H1 (cell line): ENCODE data around the gene PNLDC1. TPM values are rescaled to one million over a fixed set of nuclear protein-coding genes. Genes with fewer than 3 reads are reported as not detected.

ENCODE experiments used
- CTCF ChIA-PET: fragments of 300-600 bp; sonication (Branson Sonifier 250); formaldehyde crosslinking; loops from one replicate; lab custom pipeline; 2021; ENCODE audit not compliant: partially characterized antibody; lab: Charles Lee
- POLR2A ChIA-PET: fragments of 300-600 bp; sonication (Branson Sonifier 250); formaldehyde crosslinking; loops from one replicate; lab custom pipeline; 2021; ENCODE audit warnings: inconsistent platforms; ENCODE audit not compliant: partially characterized antibody; lab: Charles Lee
- DNase-seq, 2 experiments: peaks; one replicate each; pipeline versions ENCODE4 v3.0.0 to v3.0.0-alpha.2; 2010 to 2022; ENCODE audit warnings: low spot score in 2 of 2, low read depth in 1 of 2, mixed read lengths in 1 of 2
- FAIRE-seq: peaks from 2 replicates; lab custom pipeline; 2011; peaks lifted over from hg19 to GRCh38; lab: Jason Lieb, UNC
- H2AFZ ChIP-seq: 2 replicates; pipeline ENCODE4 v1.8.1; 2012; ENCODE audit warnings: low read length, inconsistent platforms
- H2AK5ac ChIP-seq: 2 replicates; pipeline ENCODE4 v1.6.1; 2013; ENCODE audit warnings: low read depth, low read length
- H2BK120ac ChIP-seq: replicated peaks from 2 replicates; pipeline ENCODE3; 2013; ENCODE audit warnings: low read depth, low read length, inconsistent platforms
- H2BK12ac ChIP-seq: 2 replicates; pipeline ENCODE4 v1.6.1; 2013; ENCODE audit warnings: low read depth, low read length
- H2BK15ac ChIP-seq: 2 replicates; pipeline ENCODE4 v1.6.1; 2013; ENCODE audit warnings: low read length
- H2BK20ac ChIP-seq: 2 replicates; pipeline ENCODE4 v1.6.1; 2013; ENCODE audit warnings: low read length
- H2BK5ac ChIP-seq: 2 replicates; pipeline ENCODE4 v1.6.1; 2013; ENCODE audit warnings: low read depth, low read length
- H3K14ac ChIP-seq: 2 replicates; pipeline ENCODE4 v1.6.1; 2013; ENCODE audit warnings: inconsistent platforms; ENCODE audit not compliant: insufficient read length
- H3K18ac ChIP-seq: 2 replicates; pipeline ENCODE4 v1.6.1; 2013; ENCODE audit warnings: low read length; ENCODE audit errors: extremely low read depth
- H3K23ac ChIP-seq: 2 replicates; pipeline ENCODE4 v1.6.1; 2013; ENCODE audit warnings: inconsistent platforms; ENCODE audit not compliant: insufficient read length
- H3K23me2 ChIP-seq: 2 replicates; pipeline ENCODE4 v1.6.1; 2013; ENCODE audit warnings: low read depth, low read length
- H3K27ac ChIP-seq: 2 replicates; pipeline ENCODE4 v1.6.1; 2011; ENCODE audit warnings: low read depth, low read length, inconsistent platforms
- H3K27me3 ChIP-seq, 4 experiments: replicated peaks in 1 of 4; 1 replicate in 1 of 4; 2 replicates in 3 of 4; pipeline versions ENCODE4 v1.6.1 to v1.8.1; 2011 to 2013; ENCODE audit warnings: low read length in 3 of 4, mild to moderate bottlenecking in 3 of 4, inconsistent platforms in 2 of 4, mixed read lengths in 2 of 4, moderate library complexity in 1 of 4; ENCODE audit not compliant: control insufficient read depth in 3 of 4, insufficient read depth in 3 of 4; ENCODE audit errors: extremely low read depth in 1 of 4
- H3K36me3 ChIP-seq, 4 experiments: 2 replicates each; pipeline versions ENCODE4 v1.6.1 to v1.8.1; 2011 to 2013; ENCODE audit warnings: mild to moderate bottlenecking in 4 of 4, low read length in 3 of 4, moderate library complexity in 2 of 4, control low read depth in 1 of 4, inconsistent platforms in 1 of 4; ENCODE audit not compliant: insufficient read depth in 4 of 4, control insufficient read depth in 2 of 4
- H3K4ac ChIP-seq: replicated peaks from 2 replicates; pipeline ENCODE3; 2013; ENCODE audit warnings: low read length, low read depth, mixed read lengths, inconsistent platforms; ENCODE audit not compliant: insufficient read length
- H3K4me1 ChIP-seq, 4 experiments: replicated peaks in 1 of 4; 1 replicate in 1 of 4; 2 replicates in 3 of 4; pipeline versions ENCODE4 v1.6.1 to v1.8.1; 2011 to 2013; ENCODE audit warnings: low read length in 3 of 4, inconsistent platforms in 2 of 4, mixed read lengths in 1 of 4; ENCODE audit not compliant: insufficient read depth in 4 of 4, control insufficient read depth in 3 of 4
- H3K4me2 ChIP-seq, 2 experiments: 2 replicates each; pipeline versions ENCODE4 v1.6.1 to v1.8.1; 2011 to 2013; ENCODE audit warnings: low read depth in 2 of 2, low read length in 2 of 2, control low read depth in 1 of 2, inconsistent platforms in 1 of 2, mild to moderate bottlenecking in 1 of 2; ENCODE audit not compliant: insufficient read depth in 1 of 2
- H3K4me3 ChIP-seq, 4 experiments: fragments of 200-600, 300-600 bp in 1 of 4; sonication (generic), shearing (Covaris generic), sonication (Bioruptor Twin) in 1 of 4; 2 replicates each; pipeline versions ENCODE4 v1.5.1 to v1.8.1; 2011 to 2016; ENCODE audit warnings: low read length in 4 of 4, low read depth in 3 of 4, control low read depth in 2 of 4, inconsistent platforms in 2 of 4, mild to moderate bottlenecking in 2 of 4, mixed read lengths in 1 of 4, moderate library complexity in 1 of 4; ENCODE audit not compliant: insufficient read depth in 2 of 4; ENCODE audit errors: extremely low read depth in 1 of 4
- H3K56ac ChIP-seq: replicated peaks from 2 replicates; pipeline ENCODE3; 2013; ENCODE audit warnings: low read depth, mild to moderate bottlenecking, mixed read lengths, low read length, inconsistent platforms; ENCODE audit not compliant: insufficient read length
- H3K79me1 ChIP-seq: 2 replicates; pipeline ENCODE4 v1.6.1; 2013; ENCODE audit warnings: low read depth, low read length, control low read depth
- H3K79me2 ChIP-seq, 2 experiments: 2 replicates each; pipeline versions ENCODE4 v1.6.1 to v1.8.1; 2012 to 2013; ENCODE audit warnings: low read length in 2 of 2, mild to moderate bottlenecking in 2 of 2, inconsistent platforms in 1 of 2; ENCODE audit not compliant: insufficient read depth in 2 of 2, control insufficient read depth in 1 of 2
- H3K9ac ChIP-seq, 4 experiments: replicated peaks in 1 of 4; 1 replicate in 1 of 4; 2 replicates in 3 of 4; pipeline versions ENCODE4 v1.6.1 to v1.8.1; 2011 to 2013; ENCODE audit warnings: low read depth in 3 of 4, low read length in 3 of 4, control low read depth in 2 of 4, mild to moderate bottlenecking in 2 of 4, moderate library complexity in 2 of 4, inconsistent platforms in 1 of 4; ENCODE audit errors: extremely low read depth in 1 of 4
- H3K9me3 ChIP-seq, 2 experiments: 2 replicates each; pipeline versions ENCODE4 v1.6.1 to v1.8.1; 2012 to 2013; ENCODE audit warnings: mild to moderate bottlenecking in 2 of 2, moderate library complexity in 2 of 2, control low read depth in 1 of 2, inconsistent platforms in 1 of 2, low read depth in 1 of 2, low read length in 1 of 2, mixed read lengths in 1 of 2; ENCODE audit not compliant: insufficient read depth in 2 of 2
- H4K20me1 ChIP-seq, 2 experiments: replicated peaks in 1 of 2; 2 replicates each; pipeline versions ENCODE3 to v1.8.1; 2011 to 2013; ENCODE audit warnings: inconsistent platforms in 2 of 2, low read length in 2 of 2, mild to moderate bottlenecking in 1 of 2; ENCODE audit not compliant: insufficient read depth in 2 of 2, control insufficient read depth in 1 of 2
- H4K5ac ChIP-seq: 2 replicates; pipeline ENCODE4 v1.6.1; 2013; ENCODE audit warnings: low read length, low read depth, mixed read lengths, inconsistent platforms; ENCODE audit not compliant: insufficient read length
- H4K8ac ChIP-seq: 2 replicates; pipeline ENCODE4 v1.8.0; 2013; ENCODE audit warnings: mild to moderate bottlenecking, moderate library complexity, low read length, inconsistent platforms; ENCODE audit not compliant: insufficient read depth; ENCODE audit errors: extremely low read depth
- H4K91ac ChIP-seq: replicated peaks from 2 replicates; pipeline ENCODE3; 2013; ENCODE audit warnings: low read length, mixed read lengths, inconsistent platforms; ENCODE audit not compliant: insufficient read length
- CHD2 ChIP-seq: IDR thresholded peaks from 2 replicates; pipeline ENCODE4 v1.6.1; 2012; ENCODE audit warnings: low read length, improper control_type of control experiment
- EZH2 ChIP-seq: fragments of 200-600 bp; sonication (generic); IDR thresholded peaks from 2 replicates; pipeline ENCODE4 v1.7.1; 2012; ENCODE audit warnings: low read depth, mild to moderate bottlenecking, moderate library complexity, low read length, inconsistent platforms; ENCODE audit not compliant: severe bottlenecking
- FOSL1 ChIP-seq: IDR thresholded peaks from 2 replicates; pipeline ENCODE4 v1.6.1; 2011; ENCODE audit warnings: mild to moderate bottlenecking, low read depth, low read length, moderate library complexity; ENCODE audit not compliant: insufficient read depth
- GTF2F1 ChIP-seq: IDR thresholded peaks from 2 replicates; pipeline ENCODE4 v1.6.1; 2012; ENCODE audit warnings: low read depth, low read length, improper control_type of control experiment, borderline replicate concordance
- POLR2A ChIP-seq, 2 experiments: IDR thresholded peaks; 1 replicate in 1 of 2; 2 replicates in 1 of 2; pipeline ENCODE4 v1.6.1; 2011; ENCODE audit warnings: low read depth in 2 of 2, low read length in 2 of 2, mild to moderate bottlenecking in 2 of 2; ENCODE audit errors: control extremely low read depth in 1 of 2
- POLR2AphosphoS5 ChIP-seq: IDR thresholded peaks from 2 replicates; pipeline ENCODE4 v1.6.1; 2011; ENCODE audit warnings: low read depth, low read length
- RNF2 ChIP-seq: fragments of 200-900, 300-1000 bp; sonication (generic); IDR thresholded peaks from 2 replicates; pipeline ENCODE4 v1.7.1; 2016; ENCODE audit warnings: borderline replicate concordance, low read depth, mild to moderate bottlenecking, antibody characterized with exemption, low read length; ENCODE audit not compliant: poor library complexity, severe bottlenecking; ENCODE audit errors: missing control alignments
- SP2 ChIP-seq: IDR thresholded peaks from 2 replicates; pipeline ENCODE4 v1.6.1; 2012; ENCODE audit warnings: mild to moderate bottlenecking, low read length, inconsistent platforms
- TCF12 ChIP-seq: IDR thresholded peaks from 2 replicates; pipeline ENCODE4 v1.6.1; 2011; ENCODE audit warnings: low read depth, mild to moderate bottlenecking, low read length
- TEAD4 ChIP-seq: IDR thresholded peaks from 2 replicates; pipeline ENCODE4 v1.6.1; 2012; ENCODE audit warnings: low read depth, low read length, inconsistent platforms, mixed read lengths
- USF2 ChIP-seq: IDR thresholded peaks from 2 replicates; pipeline ENCODE4 v1.6.1; 2011; ENCODE audit warnings: low read length, improper control_type of control experiment
- WGBS, 2 experiments: shearing (Covaris generic) in 1 of 2; methylation state at CpG; one replicate each; pipeline versions ENCODE4 v1.1.6 to v1.1.7; 2013 to 2015; ENCODE audit warnings: low lambda C conversion rate in 2 of 2, mixed read lengths in 2 of 2, inconsistent platforms in 1 of 2, low coverage in 1 of 2, missing lambda C conversion rate in 1 of 2; ENCODE audit not compliant: insufficient replicate concordance in 2 of 2, insufficient coverage in 1 of 2, insufficient read length in 1 of 2; ENCODE audit errors: extremely low coverage in 1 of 2, missing lambda C conversion rate in 1 of 2; 5-methylcytosine and 5-hydroxymethylcytosine counted together
- polyA plus RNA-seq, 7 experiments: library from polyadenylated mRNA; depleted of rRNA in 3 of 7; stranded (reverse) in 5 of 7; unstranded in 2 of 7; fragments of >200 nt in 5 of 7; fragments of 200-250 nt in 2 of 7; gene quantifications; 1 replicate in 5 of 7; 2 replicates in 1 of 7; 4 replicates in 1 of 7; pipeline versions ENCODE4 v1.2.1 to v1.2.3, GENCODE V29; 2011 to 2013; ENCODE audit warnings: missing spikeins in 2 of 7, mixed read lengths in 2 of 7
- total RNA-seq: library from RNA; stranded (reverse); fragmentation: NEBNext Ultra II Directional; extraction: Animal tissue kit (Norgen Biotek cat#: 25700); gene quantifications from 2 replicates; pipeline ENCODE4 v1.2.1, GENCODE V29; 2021

PNLDC1 gene
- total and polyA plus RNA-seq, 2 of the 8 experiments (the other 6 are each of a cell fraction or from before 2014, with no cell fraction given), result 0.15 to 0.34 TPM

- 89% methylated on average over 6 of the region's 6 CpGs; no CpG with 5 or more reads in 1 of the 2 experiments for WGBS, 2 experiments
- CTCF ChIA-PET, result interaction anchor here (0.7 kb wide), 1 partner anchor 666 kb away, joined by 8 read pairs; no protein-coding TSS in a partner anchor
- TF ChIP-seq POLR2AphosphoS5 (no peak), TEAD4 (no peak), POLR2A (IDR thresholded peaks at IDR 0.05; ENCODE audit: control extremely low read depth in 1 of 2, low read depth in 2 of 2, low read length in 2 of 2) (no peak), FOSL1 (no peak), EZH2 (no peak), CHD2 (no peak), RNF2 (no peak), TCF12 (no peak), GTF2F1 (no peak), USF2 (no peak), SP2 (no peak)
Measured at GRCh38 chr6:159753081-159753872, 46.8 kb upstream of the PNLDC1 start.

More at GRCh38 chr6:159753081-159753872, 46.8 kb upstream of the PNLDC1 start:
- no peak overlapping the region for H4K8ac ChIP-seq
- no peak overlapping the region for H4K5ac ChIP-seq
- H2BK120ac ChIP-seq, result no peak overlapping the region
- no peak overlapping the region for H2AFZ ChIP-seq
- H3K9me3 ChIP-seq, result no peaks in the 10 kb centered on the region
- no peak overlapping the region for H3K4me2 ChIP-seq
- H4K20me1 ChIP-seq, result peaks cover 4 to 10% of the 10 kb centered on the region in 2 experiments
- no peak overlapping the region for H3K23ac ChIP-seq
- POLR2A ChIA-PET, result interaction anchor here (0.7 to 2.8 kb wide), 4 partner anchors 8 to 28 kb away, joined by 3 to 10 read pairs (median 3); partner anchors contain the start of gene ACAT2
- no peak overlapping the region for H3K18ac ChIP-seq
- no peak overlapping the region for H3K4me3 ChIP-seq
- H2BK12ac ChIP-seq, result no peak overlapping the region
- H4K91ac ChIP-seq, result no peak overlapping the region
- H3K9ac ChIP-seq, result no peak overlapping the region
- no peak overlapping the region for H3K14ac ChIP-seq
- H2BK15ac ChIP-seq, result no peak overlapping the region
- no peak overlapping the region for H2BK5ac ChIP-seq
- no peak for FAIRE-seq
- no peak for DNase-seq
- H3K23me2 ChIP-seq, result no peaks in the 10 kb centered on the region
- H3K27me3 ChIP-seq, result no peaks in the 10 kb centered on the region
- H3K4ac ChIP-seq, result no peak overlapping the region
- H3K79me2 ChIP-seq, result peaks cover 0 to 7% of the 10 kb centered on the region in 2 experiments; a peak in 2 of 4 replicates
- H2BK20ac ChIP-seq, result no peak overlapping the region
- no peaks in the 10 kb centered on the region for H3K4me1 ChIP-seq
- H3K27ac ChIP-seq, result no peak overlapping the region
- no peak overlapping the region for H2AK5ac ChIP-seq
- H3K79me1 ChIP-seq, result no peaks in the 10 kb centered on the region; the same call in 1 of the 2 replicates
- peaks cover 22 to 88% (median 62%) of the 10 kb centered on the region in 4 experiments for H3K36me3 ChIP-seq
- no peak overlapping the region for H3K56ac ChIP-seq
